OCI-LY1 (cell line): ENCODE measurements around the gene ITM2B.

ENCODE experiments used
- H2AFZ ChIP-seq: fragments of 200-600 bp; sonication (generic), shearing (Covaris generic); 2 replicates; pipeline ENCODE4 v1.6.0; 2014; ENCODE audit warnings: antibody characterized with exemption, mild to moderate bottlenecking, low read length
- H3F3A ChIP-seq: fragments of 200-600 bp; sonication (generic), shearing (Covaris generic); 2 replicates; pipeline ENCODE4 v1.6.0; 2014; ENCODE audit warnings: mild to moderate bottlenecking, antibody characterized with exemption, low read length, moderate library complexity; ENCODE audit not compliant: insufficient read depth
- H3K27ac ChIP-seq: fragments of 200-600 bp; sonication (generic); 2 replicates; pipeline ENCODE4 v1.5.1; 2014; ENCODE audit warnings: low read length, mixed run types, mild to moderate bottlenecking, low read depth; ENCODE audit not compliant: poor library complexity, severe bottlenecking
- H3K27me3 ChIP-seq: fragments of 200-600 bp; sonication (generic); 2 replicates; pipeline ENCODE4 v1.6.0; 2014; ENCODE audit warnings: antibody characterized with exemption, mild to moderate bottlenecking, low read length, moderate library complexity; ENCODE audit not compliant: insufficient read depth
- H3K36me3 ChIP-seq: fragments of 200-600 bp; sonication (generic); 2 replicates; pipeline ENCODE4 v1.6.1; 2014; ENCODE audit warnings: mild to moderate bottlenecking, antibody characterized with exemption, low read length, moderate library complexity, mixed read lengths; ENCODE audit not compliant: insufficient read depth
- H3K4me1 ChIP-seq: fragments of 200-600 bp; sonication (generic); 2 replicates; pipeline ENCODE4 v1.5.1; 2014; ENCODE audit warnings: mild to moderate bottlenecking, low read length, moderate library complexity; ENCODE audit not compliant: insufficient read depth, severe bottlenecking
- H3K4me2 ChIP-seq: fragments of 200-600 bp; sonication (generic), shearing (Covaris generic); 2 replicates; pipeline ENCODE4 v1.6.1; 2014; ENCODE audit warnings: low read length
- H3K4me3 ChIP-seq: fragments of 200-600 bp; sonication (generic); 2 replicates; pipeline ENCODE4 v1.5.1; 2014; ENCODE audit warnings: low read length, low read depth, mild to moderate bottlenecking, mixed read lengths; ENCODE audit not compliant: poor library complexity, severe bottlenecking
- H3K79me2 ChIP-seq: fragments of 200-600 bp; shearing (Covaris generic); 2 replicates; pipeline ENCODE4 v1.6.1; 2016; ENCODE audit warnings: mixed run types, low read length, mixed read lengths; ENCODE audit not compliant: insufficient read depth
- H3K9ac ChIP-seq: fragments of 200-600 bp; sonication (generic), shearing (Covaris generic); 2 replicates; pipeline ENCODE4 v1.6.1; 2014; ENCODE audit warnings: mild to moderate bottlenecking, low read length, mixed read lengths
- H3K9me2 ChIP-seq: fragments of 200-600 bp; sonication (generic), shearing (Covaris generic); 2 replicates; pipeline ENCODE4 v1.6.1; 2014; ENCODE audit warnings: low read depth, mild to moderate bottlenecking, low read length, mixed read lengths
- H3K9me3 ChIP-seq: fragments of 200-600 bp; shearing (Covaris generic); 2 replicates; pipeline ENCODE4 v1.6.1; 2014; ENCODE audit warnings: low read length, mixed read lengths
- H4K20me1 ChIP-seq: fragments of 200-600 bp; sonication (generic), shearing (Covaris generic); 2 replicates; pipeline ENCODE4 v1.6.0; 2016; ENCODE audit warnings: mild to moderate bottlenecking, low read length; ENCODE audit not compliant: insufficient read depth
- EZH2 ChIP-seq: fragments of 200-600 bp; sonication (generic), shearing (Covaris generic); IDR thresholded peaks from 2 replicates; pipeline ENCODE4 v1.8.0; 2017; ENCODE audit warnings: borderline replicate concordance, mixed run types, mild to moderate bottlenecking, antibody characterized with exemption, low read length, moderate library complexity, mixed read lengths
- TF ChIP-seq, protein P1 (sequence below): fragments of 200-600 bp; sonication (generic), shearing (Covaris generic); IDR thresholded peaks from 2 replicates; pipeline ENCODE4 v1.5.1; 2017; ENCODE audit warnings: mild to moderate bottlenecking, antibody characterized with exemption, low read length, moderate library complexity, mixed read lengths

ITM2B gene

DNA sequence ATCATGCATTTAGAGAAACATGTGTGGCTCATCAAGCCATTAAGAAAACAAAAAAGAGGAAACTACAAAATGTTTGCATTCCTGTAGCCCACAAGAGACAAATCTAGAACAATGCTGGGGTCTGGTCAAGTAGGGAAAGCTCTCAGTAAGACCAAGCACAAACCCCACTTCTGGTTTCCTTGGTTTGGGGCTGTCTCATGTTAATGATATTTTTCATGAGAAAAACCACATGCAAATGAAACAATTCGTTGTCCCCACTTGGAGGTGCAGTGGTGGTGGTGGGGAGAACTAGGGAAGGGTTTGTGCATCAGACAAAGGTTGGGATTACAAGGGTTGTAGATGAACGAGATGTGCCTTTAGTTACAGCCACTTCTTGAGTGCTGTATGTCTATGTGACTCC lies 63.5 kb downstream of the ITM2B start:
- no peaks in the 10 kb centered on the region for H3K79me2 ChIP-seq
- no peak overlapping the region for H3K4me2 ChIP-seq
- no peak overlapping the region for H3K4me3 ChIP-seq
- no peak overlapping the region for H3K27ac ChIP-seq
- no peaks in the 10 kb centered on the region for H3K9me2 ChIP-seq
- no peaks in the 10 kb centered on the region for H4K20me1 ChIP-seq
- no peak overlapping the region for H3K9ac ChIP-seq
- no peak for TF ChIP-seq EZH2
- TF ChIP-seq, protein P1, sequence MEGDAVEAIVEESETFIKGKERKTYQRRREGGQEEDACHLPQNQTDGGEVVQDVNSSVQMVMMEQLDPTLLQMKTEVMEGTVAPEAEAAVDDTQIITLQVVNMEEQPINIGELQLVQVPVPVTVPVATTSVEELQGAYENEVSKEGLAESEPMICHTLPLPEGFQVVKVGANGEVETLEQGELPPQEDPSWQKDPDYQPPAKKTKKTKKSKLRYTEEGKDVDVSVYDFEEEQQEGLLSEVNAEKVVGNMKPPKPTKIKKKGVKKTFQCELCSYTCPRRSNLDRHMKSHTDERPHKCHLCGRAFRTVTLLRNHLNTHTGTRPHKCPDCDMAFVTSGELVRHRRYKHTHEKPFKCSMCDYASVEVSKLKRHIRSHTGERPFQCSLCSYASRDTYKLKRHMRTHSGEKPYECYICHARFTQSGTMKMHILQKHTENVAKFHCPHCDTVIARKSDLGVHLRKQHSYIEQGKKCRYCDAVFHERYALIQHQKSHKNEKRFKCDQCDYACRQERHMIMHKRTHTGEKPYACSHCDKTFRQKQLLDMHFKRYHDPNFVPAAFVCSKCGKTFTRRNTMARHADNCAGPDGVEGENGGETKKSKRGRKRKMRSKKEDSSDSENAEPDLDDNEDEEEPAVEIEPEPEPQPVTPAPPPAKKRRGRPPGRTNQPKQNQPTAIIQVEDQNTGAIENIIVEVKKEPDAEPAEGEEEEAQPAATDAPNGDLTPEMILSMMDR = no peak
- H2AFZ ChIP-seq = no peak overlapping the region
- H3K4me1 ChIP-seq = no peaks in the 10 kb centered on the region
- no peaks in the 10 kb centered on the region for H3K27me3 ChIP-seq
- H3F3A ChIP-seq = no peaks in the 10 kb centered on the region
- H3K9me3 ChIP-seq = no peaks in the 10 kb centered on the region
- H3K36me3 ChIP-seq = no peaks in the 10 kb centered on the region

DNA sequence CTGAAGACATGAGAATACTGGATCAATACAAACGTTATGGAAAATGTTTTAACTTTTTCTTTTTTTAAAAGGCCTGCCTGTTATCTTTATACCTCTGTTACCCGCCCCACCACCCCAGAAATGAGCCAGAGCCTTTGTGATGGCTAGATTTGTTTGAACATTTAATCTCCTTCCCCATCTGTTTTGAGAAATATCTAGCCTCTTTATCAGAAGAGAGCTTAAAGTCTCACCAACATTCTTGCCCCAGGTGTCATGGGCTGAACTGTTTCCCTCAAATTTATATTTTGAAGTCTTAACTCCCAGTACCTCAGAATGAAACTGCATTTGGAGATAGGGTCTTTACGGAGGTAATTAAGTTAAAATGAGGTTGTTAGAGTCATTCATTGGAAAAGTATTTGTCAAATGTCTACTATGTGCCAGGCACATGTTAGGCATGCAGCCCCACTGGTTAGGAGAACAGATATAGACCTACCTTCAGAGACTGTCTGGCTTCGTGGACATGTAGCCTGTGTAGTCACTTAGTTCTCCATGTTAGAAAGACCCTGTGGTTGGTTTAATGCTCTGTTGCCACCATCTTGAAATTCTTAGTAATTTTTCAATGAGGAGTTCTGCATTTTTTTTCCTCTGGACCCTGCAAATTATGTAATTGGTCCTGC lies 64.3 kb downstream of the ITM2B start:
- H3K9me3 ChIP-seq = no peaks in the 10 kb centered on the region
- no peak overlapping the region for H2AFZ ChIP-seq
- no peaks in the 10 kb centered on the region for H3K9me2 ChIP-seq
- H3K4me1 ChIP-seq = no peaks in the 10 kb centered on the region
- no peak for TF ChIP-seq EZH2
- H4K20me1 ChIP-seq = no peaks in the 10 kb centered on the region
- no peak overlapping the region for H3K9ac ChIP-seq
- no peaks in the 10 kb centered on the region for H3K36me3 ChIP-seq
- H3K4me2 ChIP-seq = no peak overlapping the region
- no peak overlapping the region for H3K27ac ChIP-seq
- no peaks in the 10 kb centered on the region for H3K27me3 ChIP-seq
- H3K4me3 ChIP-seq = no peak overlapping the region
- no peaks in the 10 kb centered on the region for H3K79me2 ChIP-seq
- no peaks in the 10 kb centered on the region for H3F3A ChIP-seq

DNA sequence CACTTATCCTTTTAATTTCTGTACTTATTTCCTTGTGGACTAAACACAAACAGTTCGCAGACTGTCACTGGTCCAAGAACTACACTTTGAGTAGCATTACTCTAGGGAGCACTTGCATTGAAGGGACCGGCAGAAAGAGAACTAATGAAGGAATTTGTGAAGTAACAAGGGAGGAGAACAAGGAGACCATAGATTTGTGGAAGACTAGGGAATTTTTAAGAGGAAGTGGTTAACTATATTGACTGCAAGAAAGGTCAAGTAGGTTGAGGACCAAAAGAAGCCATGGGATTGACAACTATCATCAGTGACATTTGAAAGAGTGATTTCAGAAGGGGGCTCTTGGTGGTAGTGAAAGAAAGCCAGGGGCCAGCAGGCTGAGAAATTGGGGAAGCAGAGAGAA lies 66.6 kb downstream of the ITM2B start:
- no peaks in the 10 kb centered on the region for H3K36me3 ChIP-seq
- no peak overlapping the region for H3K27ac ChIP-seq
- TF ChIP-seq, protein P1 = no peak
- no peak for TF ChIP-seq EZH2
- H3K27me3 ChIP-seq = no peaks in the 10 kb centered on the region
- H3K4me3 ChIP-seq = no peak overlapping the region
- H2AFZ ChIP-seq = no peak overlapping the region
- no peaks in the 10 kb centered on the region for H3K9me3 ChIP-seq
- H3K4me1 ChIP-seq = peaks cover 7% of the 10 kb centered on the region
- H3K79me2 ChIP-seq = peaks cover under 1% of the 10 kb centered on the region
- H4K20me1 ChIP-seq = no peaks in the 10 kb centered on the region
- H3F3A ChIP-seq = no peaks in the 10 kb centered on the region
- H3K9ac ChIP-seq = no peak overlapping the region
- H3K4me2 ChIP-seq = no peak overlapping the region
- H3K9me2 ChIP-seq = no peaks in the 10 kb centered on the region

DNA sequence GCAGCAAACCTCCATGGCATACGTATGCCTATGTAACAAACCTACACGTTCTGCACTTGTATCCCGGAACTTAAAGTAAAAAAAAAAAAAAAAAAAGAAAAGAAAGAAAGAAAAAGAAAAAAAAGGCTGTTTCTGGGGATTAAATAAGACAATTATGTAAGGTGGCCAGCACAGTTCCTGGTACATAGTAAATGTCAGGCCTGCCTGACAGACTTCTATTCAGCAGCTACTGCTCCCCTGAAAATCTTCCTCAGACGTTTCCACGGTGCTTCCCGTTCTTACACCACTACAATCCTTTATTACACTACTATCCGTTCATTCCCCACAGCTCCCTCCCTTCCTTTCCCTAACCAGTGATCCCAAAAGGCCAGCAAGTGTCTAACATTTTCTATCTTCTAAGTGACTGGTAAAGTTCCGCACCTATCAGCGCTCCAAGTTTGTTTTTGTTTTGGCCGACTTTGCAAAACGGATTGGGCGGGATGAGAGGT lies 69.9 kb downstream of the ITM2B start:
- no peaks in the 10 kb centered on the region for H3K9me3 ChIP-seq
- peak overlapping the region; percentile 89 for H3K4me3 ChIP-seq
- H3K79me2 ChIP-seq = peaks cover 27% of the 10 kb centered on the region

More for the DNA sequence above, 69.9 kb downstream of the ITM2B start:
- peak overlapping the region; percentile 93 for H2AFZ ChIP-seq
- no peaks in the 10 kb centered on the region for H4K20me1 ChIP-seq
- no peaks in the 10 kb centered on the region for H3F3A ChIP-seq
- peak overlapping the region; percentile 98 for H3K9ac ChIP-seq
- H3K9me2 ChIP-seq = no peaks in the 10 kb centered on the region
- TF ChIP-seq, protein P1 = no peak
- TF ChIP-seq EZH2 = no peak
- peak overlapping the region; percentile 99 for H3K4me2 ChIP-seq
- H3K36me3 ChIP-seq = peaks cover 31% of the 10 kb centered on the region
- peak overlapping the region; percentile 95 for H3K27ac ChIP-seq
- peaks cover 26% of the 10 kb centered on the region for H3K4me1 ChIP-seq
- H3K27me3 ChIP-seq = no peaks in the 10 kb centered on the region
